Left hindlimb (tissue), 1 donor: ENCODE data around the gene MACF1.
"Not testable (repeated sequence)": the region's sequence is repeated elsewhere in the genome, so short reads cannot be mapped to it uniquely, and the experiment has no call there.

Experiments
- DNase-seq: peaks from one replicate; pipeline ENCODE4 v3.0.0-alpha.2; 2018

The MACF1 gene

GRCh38 chr1:39427374-39427773, 222.9 kb downstream of the MACF1 start:
- DNase-seq, result no peak

- DNase-seq, result no peak
These were observed 223.4 kb downstream of the MACF1 start for GRCh38 chr1:39427912-39428311.

GRCh38 chr1:39431927-39432326, 227.4 kb downstream of the MACF1 start:
- no peak for DNase-seq

- no peak for DNase-seq
These were observed 230.4 kb downstream of the MACF1 start for GRCh38 chr1:39434797-39435395.

- no peak for DNase-seq
These were observed 231.1 kb downstream of the MACF1 start for GRCh38 chr1:39435597-39435996.

- no peak for DNase-seq
These were observed 232.3 kb downstream of the MACF1 start for GRCh38 chr1:39436842-39437241.

- DNase-seq, result no peak
These were observed 233.5 kb downstream of the MACF1 start for GRCh38 chr1:39438042-39438441.

- no peak for DNase-seq
These were observed 236.4 kb downstream of the MACF1 start for GRCh38 chr1:39440856-39441255.

GRCh38 chr1:39441797-39442196, 237.3 kb downstream of the MACF1 start:
- DNase-seq, result no peak

- no peak for DNase-seq
These were observed 241.1 kb downstream of the MACF1 start for GRCh38 chr1:39445573-39445972.

- DNase-seq, result no peak
These were observed 242.6 kb downstream of the MACF1 start for GRCh38 chr1:39446986-39447567.

GRCh38 chr1:39450041-39450440, 245.5 kb downstream of the MACF1 start:
- DNase-seq, result not testable (repeated sequence)

- no peak for DNase-seq
These were observed 246.6 kb downstream of the MACF1 start for GRCh38 chr1:39450956-39451606.

- no peak for DNase-seq
These were observed 247.6 kb downstream of the MACF1 start for GRCh38 chr1:39452081-39452480.

- no peak for DNase-seq
These were observed 248.0 kb downstream of the MACF1 start for GRCh38 chr1:39452540-39452939.

- DNase-seq, result no peak
These were observed 249.1 kb downstream of the MACF1 start for GRCh38 chr1:39453603-39454002.

GRCh38 chr1:39458991-39459390, 254.5 kb downstream of the MACF1 start:
- no peak for DNase-seq

GRCh38 chr1:39462074-39462473, 257.6 kb downstream of the MACF1 start:
- no peak for DNase-seq

- no peak for DNase-seq
These were observed 262.1 kb downstream of the MACF1 start for GRCh38 chr1:39466413-39467107.

- DNase-seq, result not testable (repeated sequence)
These were observed 262.7 kb downstream of the MACF1 start for GRCh38 chr1:39467108-39467720.

GRCh38 chr1:39469150-39469549, 264.7 kb downstream of the MACF1 start:
- DNase-seq, result no peak

GRCh38 chr1:39470040-39470439, 265.5 kb downstream of the MACF1 start:
- DNase-seq, result no peak

GRCh38 chr1:39472826-39473225, 268.3 kb downstream of the MACF1 start:
- no peak for DNase-seq
